GM19099 (cell line): ENCODE data around the gene FKBP15.

Source experiments
- POLR2A ChIP-seq: IDR thresholded peaks from 3 replicates; pipeline ENCODE4 v1.6.1; 2011; ENCODE audit warnings: low read depth; ENCODE audit not compliant: insufficient read length; ENCODE audit errors: extremely low read depth

FKBP15 gene

GRCh38 chr9:113148372-113148705 lies 72.7 kb downstream of the FKBP15 start:
- TF ChIP-seq POLR2A = no peak

GRCh38 chr9:113143432-113144227 lies 77.4 kb downstream of the FKBP15 start:
- TF ChIP-seq POLR2A = no peak

- no peak for TF ChIP-seq POLR2A
Measured at GRCh38 chr9:113139953-113140352, 81.1 kb downstream of the FKBP15 start.

GRCh38 chr9:113139225-113139829 lies 81.8 kb downstream of the FKBP15 start:
- TF ChIP-seq POLR2A = no peak

GRCh38 chr9:113138760-113139159 lies 82.3 kb downstream of the FKBP15 start:
- TF ChIP-seq POLR2A = no peak

- no peak for TF ChIP-seq POLR2A
Measured at GRCh38 chr9:113137196-113138168, 83.6 kb downstream of the FKBP15 start.

- no peak for TF ChIP-seq POLR2A
Measured at GRCh38 chr9:113131689-113132151, 89.4 kb downstream of the FKBP15 start.

GRCh38 chr9:113129884-113130283 lies 91.2 kb downstream of the FKBP15 start:
- no peak for TF ChIP-seq POLR2A

GRCh38 chr9:113129466-113129865 lies 91.6 kb downstream of the FKBP15 start:
- no peak for TF ChIP-seq POLR2A

GRCh38 chr9:113125386-113126035 lies 95.6 kb downstream of the FKBP15 start:
- TF ChIP-seq POLR2A = no peak
